Measurements from ENCODE around the gene DOCK11. TPM values are rescaled to one million over a fixed set of nuclear protein-coding genes. Genes with fewer than 3 reads are reported as not detected.

DOCK11 gene
- total RNA-seq, 1 experiment from 2014 or later, result 13.1 TPM

- H3K27ac Mint-ChIP-seq, result no peak overlapping the region
Measured at GRCh38 chrX:118698516-118699170, 203.0 kb downstream of the DOCK11 start.

GRCh38 chrX:118702741-118703140, 207.1 kb downstream of the DOCK11 start:
- no peaks in the 10 kb centered on the region for H3K27me3 Mint-ChIP-seq (ENCODE audit: low read depth)
- H3K27ac Mint-ChIP-seq, result no peak overlapping the region; the same call in 1 of the 2 replicates
- no peak for TF ChIP-seq SP1 (CRISPR knock-in tag; conservative IDR thresholded peaks at IDR 0.05)
- TF ChIP-seq JAZF1 (CRISPR knock-in tag; IDR thresholded peaks at IDR 0.05), result no peak
- TF ChIP-seq ZBTB21 (CRISPR knock-in tag; IDR thresholded peaks at IDR 0.05; ENCODE audit: borderline replicate concordance), result no peak
- no peak for TF ChIP-seq GTF2I (CRISPR knock-in tag; conservative IDR thresholded peaks at IDR 0.05)
- no peak for TF ChIP-seq ZNF396 (CRISPR knock-in tag; IDR thresholded peaks at IDR 0.05; ENCODE audit: borderline replicate concordance)
- no peak for TF ChIP-seq NR1H2 (CRISPR knock-in tag; IDR thresholded peaks at IDR 0.05)
- TF ChIP-seq SMAD4 (CRISPR knock-in tag; IDR thresholded peaks at IDR 0.05), result no peak
- TF ChIP-seq, protein P1, sequence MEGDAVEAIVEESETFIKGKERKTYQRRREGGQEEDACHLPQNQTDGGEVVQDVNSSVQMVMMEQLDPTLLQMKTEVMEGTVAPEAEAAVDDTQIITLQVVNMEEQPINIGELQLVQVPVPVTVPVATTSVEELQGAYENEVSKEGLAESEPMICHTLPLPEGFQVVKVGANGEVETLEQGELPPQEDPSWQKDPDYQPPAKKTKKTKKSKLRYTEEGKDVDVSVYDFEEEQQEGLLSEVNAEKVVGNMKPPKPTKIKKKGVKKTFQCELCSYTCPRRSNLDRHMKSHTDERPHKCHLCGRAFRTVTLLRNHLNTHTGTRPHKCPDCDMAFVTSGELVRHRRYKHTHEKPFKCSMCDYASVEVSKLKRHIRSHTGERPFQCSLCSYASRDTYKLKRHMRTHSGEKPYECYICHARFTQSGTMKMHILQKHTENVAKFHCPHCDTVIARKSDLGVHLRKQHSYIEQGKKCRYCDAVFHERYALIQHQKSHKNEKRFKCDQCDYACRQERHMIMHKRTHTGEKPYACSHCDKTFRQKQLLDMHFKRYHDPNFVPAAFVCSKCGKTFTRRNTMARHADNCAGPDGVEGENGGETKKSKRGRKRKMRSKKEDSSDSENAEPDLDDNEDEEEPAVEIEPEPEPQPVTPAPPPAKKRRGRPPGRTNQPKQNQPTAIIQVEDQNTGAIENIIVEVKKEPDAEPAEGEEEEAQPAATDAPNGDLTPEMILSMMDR (IDR thresholded peaks at IDR 0.05), result no peak
- TF ChIP-seq, protein P2, sequence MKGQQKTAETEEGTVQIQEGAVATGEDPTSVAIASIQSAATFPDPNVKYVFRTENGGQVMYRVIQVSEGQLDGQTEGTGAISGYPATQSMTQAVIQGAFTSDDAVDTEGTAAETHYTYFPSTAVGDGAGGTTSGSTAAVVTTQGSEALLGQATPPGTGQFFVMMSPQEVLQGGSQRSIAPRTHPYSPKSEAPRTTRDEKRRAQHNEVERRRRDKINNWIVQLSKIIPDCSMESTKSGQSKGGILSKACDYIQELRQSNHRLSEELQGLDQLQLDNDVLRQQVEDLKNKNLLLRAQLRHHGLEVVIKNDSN (CRISPR knock-in tag; IDR thresholded peaks at IDR 0.05), result no peak
- no peak overlapping the region for H3K4me3 Mint-ChIP-seq
- DNase-seq (ENCODE audit: low spot score) (no peak), ATAC-seq (no peak)
- no peaks in the 10 kb centered on the region for H3K36me3 Mint-ChIP-seq
- ChIA-PET POLR2A (no interaction called here), CTCF (no interaction called here)
- H3K9me3 Mint-ChIP-seq, result peaks cover 3% of the 10 kb centered on the region; the same call in 1 of the 2 replicates
- H3K4me1 Mint-ChIP-seq, result no peaks in the 10 kb centered on the region

More at GRCh38 chrX:118698516-118699170, 203.0 kb downstream of the DOCK11 start:
- H3K4me1 Mint-ChIP-seq, result no peaks in the 10 kb centered on the region
- POLR2A ChIA-PET, result no interaction called here
- TF ChIP-seq CREM (CRISPR knock-in tag; IDR thresholded peaks at IDR 0.05) (no peak), ZBTB21 (CRISPR knock-in tag; IDR thresholded peaks at IDR 0.05; ENCODE audit: borderline replicate concordance) (no peak), NFE2L1 (CRISPR knock-in tag; IDR thresholded peaks at IDR 0.05) (no peak), ZNF671 (CRISPR knock-in tag; IDR thresholded peaks at IDR 0.05) (no peak)
- H3K9me3 Mint-ChIP-seq, result peaks cover 3% of the 10 kb centered on the region; the same call in 1 of the 2 replicates
- no peak for ATAC-seq
- H3K36me3 Mint-ChIP-seq, result no peaks in the 10 kb centered on the region
- H3K27me3 Mint-ChIP-seq (ENCODE audit: low read depth), result no peaks in the 10 kb centered on the region
- DNase-seq (ENCODE audit: low spot score), result no peak
- H3K4me3 Mint-ChIP-seq, result no peak overlapping the region
- CTCF ChIA-PET, result no interaction called here

GRCh38 chrX:118706681-118707080, 211.1 kb downstream of the DOCK11 start:
- ChIA-PET POLR2A (interaction anchor here (0.6 kb wide), 1 partner anchor 226 kb away, joined by 4 read pairs; no protein-coding TSS in a partner anchor), CTCF (no interaction called here)
- H3K4me1 Mint-ChIP-seq, result no peaks in the 10 kb centered on the region
- ATAC-seq (no peak), DNase-seq (ENCODE audit: low spot score) (no peak)
- no peaks in the 10 kb centered on the region for H3K27me3 Mint-ChIP-seq (ENCODE audit: low read depth)
- no peak overlapping the region for H3K27ac Mint-ChIP-seq
- H3K36me3 Mint-ChIP-seq, result no peaks in the 10 kb centered on the region
- H3K9me3 Mint-ChIP-seq, result peaks cover 3% of the 10 kb centered on the region; the same call in 1 of the 2 replicates
- H3K4me3 Mint-ChIP-seq, result no peak overlapping the region
- TF ChIP-seq NFE2L1 (CRISPR knock-in tag; IDR thresholded peaks at IDR 0.05), result no peak
- no peak for TF ChIP-seq PRDM15 (CRISPR knock-in tag; IDR thresholded peaks at IDR 0.05)
- no peak for TF ChIP-seq ZNF512 (CRISPR knock-in tag; IDR thresholded peaks at IDR 0.05; ENCODE audit: borderline replicate concordance)
- TF ChIP-seq, protein P3, sequence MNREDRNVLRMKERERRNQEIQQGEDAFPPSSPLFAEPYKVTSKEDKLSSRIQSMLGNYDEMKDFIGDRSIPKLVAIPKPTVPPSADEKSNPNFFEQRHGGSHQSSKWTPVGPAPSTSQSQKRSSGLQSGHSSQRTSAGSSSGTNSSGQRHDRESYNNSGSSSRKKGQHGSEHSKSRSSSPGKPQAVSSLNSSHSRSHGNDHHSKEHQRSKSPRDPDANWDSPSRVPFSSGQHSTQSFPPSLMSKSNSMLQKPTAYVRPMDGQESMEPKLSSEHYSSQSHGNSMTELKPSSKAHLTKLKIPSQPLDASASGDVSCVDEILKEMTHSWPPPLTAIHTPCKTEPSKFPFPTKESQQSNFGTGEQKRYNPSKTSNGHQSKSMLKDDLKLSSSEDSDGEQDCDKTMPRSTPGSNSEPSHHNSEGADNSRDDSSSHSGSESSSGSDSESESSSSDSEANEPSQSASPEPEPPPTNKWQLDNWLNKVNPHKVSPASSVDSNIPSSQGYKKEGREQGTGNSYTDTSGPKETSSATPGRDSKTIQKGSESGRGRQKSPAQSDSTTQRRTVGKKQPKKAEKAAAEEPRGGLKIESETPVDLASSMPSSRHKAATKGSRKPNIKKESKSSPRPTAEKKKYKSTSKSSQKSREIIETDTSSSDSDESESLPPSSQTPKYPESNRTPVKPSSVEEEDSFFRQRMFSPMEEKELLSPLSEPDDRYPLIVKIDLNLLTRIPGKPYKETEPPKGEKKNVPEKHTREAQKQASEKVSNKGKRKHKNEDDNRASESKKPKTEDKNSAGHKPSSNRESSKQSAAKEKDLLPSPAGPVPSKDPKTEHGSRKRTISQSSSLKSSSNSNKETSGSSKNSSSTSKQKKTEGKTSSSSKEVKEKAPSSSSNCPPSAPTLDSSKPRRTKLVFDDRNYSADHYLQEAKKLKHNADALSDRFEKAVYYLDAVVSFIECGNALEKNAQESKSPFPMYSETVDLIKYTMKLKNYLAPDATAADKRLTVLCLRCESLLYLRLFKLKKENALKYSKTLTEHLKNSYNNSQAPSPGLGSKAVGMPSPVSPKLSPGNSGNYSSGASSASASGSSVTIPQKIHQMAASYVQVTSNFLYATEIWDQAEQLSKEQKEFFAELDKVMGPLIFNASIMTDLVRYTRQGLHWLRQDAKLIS (CRISPR knock-in tag; IDR thresholded peaks at IDR 0.05; ENCODE audit: borderline replicate concordance), result no peak
- no peak for TF ChIP-seq ELF4 (CRISPR knock-in tag; IDR thresholded peaks at IDR 0.05; ENCODE audit: low read depth)
- TF ChIP-seq, protein P4, sequence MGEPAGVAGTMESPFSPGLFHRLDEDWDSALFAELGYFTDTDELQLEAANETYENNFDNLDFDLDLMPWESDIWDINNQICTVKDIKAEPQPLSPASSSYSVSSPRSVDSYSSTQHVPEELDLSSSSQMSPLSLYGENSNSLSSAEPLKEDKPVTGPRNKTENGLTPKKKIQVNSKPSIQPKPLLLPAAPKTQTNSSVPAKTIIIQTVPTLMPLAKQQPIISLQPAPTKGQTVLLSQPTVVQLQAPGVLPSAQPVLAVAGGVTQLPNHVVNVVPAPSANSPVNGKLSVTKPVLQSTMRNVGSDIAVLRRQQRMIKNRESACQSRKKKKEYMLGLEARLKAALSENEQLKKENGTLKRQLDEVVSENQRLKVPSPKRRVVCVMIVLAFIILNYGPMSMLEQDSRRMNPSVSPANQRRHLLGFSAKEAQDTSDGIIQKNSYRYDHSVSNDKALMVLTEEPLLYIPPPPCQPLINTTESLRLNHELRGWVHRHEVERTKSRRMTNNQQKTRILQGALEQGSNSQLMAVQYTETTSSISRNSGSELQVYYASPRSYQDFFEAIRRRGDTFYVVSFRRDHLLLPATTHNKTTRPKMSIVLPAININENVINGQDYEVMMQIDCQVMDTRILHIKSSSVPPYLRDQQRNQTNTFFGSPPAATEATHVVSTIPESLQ (CRISPR knock-in tag; IDR thresholded peaks at IDR 0.05), result no peak
